GM19438 (cell line): ENCODE results near the gene DGKZ.
A peak's percentile ranks its signal among the peaks of the same experiment; 100 is the strongest.

Source experiments
- ATAC-seq: cut with Tn5 transposase; IDR thresholded peaks from one replicate; pipeline ENCODE4 v1.9.1; 2021; ENCODE audit warnings: low read depth; ENCODE audit not compliant: unreplicated experiment

DGKZ gene

GRCh38 chr11:46343520-46343919 lies 3.7 kb upstream of the DGKZ start:
- no peak for ATAC-seq

GRCh38 chr11:46345131-46345597 lies 2.1 kb upstream of the DGKZ start:
- no peak for ATAC-seq

- no peak for ATAC-seq
These were observed 1.3 kb upstream of the DGKZ start for GRCh38 chr11:46345881-46346484.

- ATAC-seq: peak; percentile 0
These were observed 511 bp downstream of the DGKZ start for GRCh38 chr11:46347637-46348311.

GRCh38 chr11:46348566-46349401 lies 1.5 kb downstream of the DGKZ start:
- ATAC-seq: no peak

- no peak for ATAC-seq
These were observed 3.4 kb downstream of the DGKZ start for GRCh38 chr11:46350695-46351094.

- no peak for ATAC-seq
These were observed 3.9 kb downstream of the DGKZ start for GRCh38 chr11:46351148-46351547.

GRCh38 chr11:46351606-46352005 lies 4.3 kb downstream of the DGKZ start:
- no peak for ATAC-seq

- ATAC-seq: no peak
These were observed 5.0 kb downstream of the DGKZ start for GRCh38 chr11:46352063-46352841.

GRCh38 chr11:46353698-46354097 lies 6.4 kb downstream of the DGKZ start:
- ATAC-seq: no peak

GRCh38 chr11:46356924-46357482 lies 9.7 kb downstream of the DGKZ start:
- ATAC-seq: no peak

- no peak for ATAC-seq
These were observed 10.2 kb downstream of the DGKZ start for GRCh38 chr11:46357483-46357936.

GRCh38 chr11:46359953-46360352 lies 12.7 kb downstream of the DGKZ start:
- no peak for ATAC-seq

- no peak for ATAC-seq
These were observed 13.6 kb downstream of the DGKZ start for GRCh38 chr11:46360878-46361277.

GRCh38 chr11:46361283-46362155 lies 14.3 kb downstream of the DGKZ start:
- ATAC-seq: peak; percentile 82

- no peak for ATAC-seq
These were observed 15.1 kb downstream of the DGKZ start for GRCh38 chr11:46362156-46363030.

- no peak for ATAC-seq
These were observed 15.8 kb downstream of the DGKZ start for GRCh38 chr11:46363031-46363407.

- no peak for ATAC-seq
These were observed 16.3 kb downstream of the DGKZ start for GRCh38 chr11:46363455-46364005.
